Hepatocyte (in vitro differentiated cells): ENCODE data around the gene STK32A.

Experiments used
- EZH2phosphoT487 ChIP-seq: fragments of 200-600 bp; sonication (generic); IDR thresholded peaks from one replicate; pipeline ENCODE4 v1.6.1; 2018; ENCODE audit warnings: antibody characterized with exemption, mild to moderate bottlenecking, low read depth, moderate library complexity; ENCODE audit not compliant: unreplicated experiment, severe bottlenecking
- TF ChIP-seq, protein P1 (sequence below): fragments of 200-600 bp; sonication (generic); IDR thresholded peaks from 2 replicates; pipeline ENCODE4 v1.5.1; 2016; ENCODE audit warnings: antibody characterized with exemption, mild to moderate bottlenecking; ENCODE audit not compliant: poor library complexity

DNA sequence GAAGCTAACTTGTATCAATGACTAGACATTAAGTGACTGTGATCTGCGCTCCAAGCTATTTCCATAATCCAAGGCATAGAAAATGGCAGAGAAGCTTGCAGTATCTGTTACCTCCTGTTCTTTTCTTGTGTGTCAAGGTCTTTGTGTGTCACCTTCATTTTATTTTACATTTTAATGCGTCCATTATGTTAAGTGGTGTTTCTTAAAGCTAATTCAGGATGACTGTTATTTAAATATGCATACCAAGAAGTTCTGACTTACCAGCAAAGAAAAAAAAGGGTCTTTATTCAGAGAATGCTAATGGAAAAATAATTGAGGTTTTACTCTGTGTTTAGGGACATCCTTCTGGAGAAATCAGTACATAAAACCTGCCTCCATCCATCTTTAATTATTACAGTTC is 52.3 kb downstream of the STK32A start:
- TF ChIP-seq, protein P1, sequence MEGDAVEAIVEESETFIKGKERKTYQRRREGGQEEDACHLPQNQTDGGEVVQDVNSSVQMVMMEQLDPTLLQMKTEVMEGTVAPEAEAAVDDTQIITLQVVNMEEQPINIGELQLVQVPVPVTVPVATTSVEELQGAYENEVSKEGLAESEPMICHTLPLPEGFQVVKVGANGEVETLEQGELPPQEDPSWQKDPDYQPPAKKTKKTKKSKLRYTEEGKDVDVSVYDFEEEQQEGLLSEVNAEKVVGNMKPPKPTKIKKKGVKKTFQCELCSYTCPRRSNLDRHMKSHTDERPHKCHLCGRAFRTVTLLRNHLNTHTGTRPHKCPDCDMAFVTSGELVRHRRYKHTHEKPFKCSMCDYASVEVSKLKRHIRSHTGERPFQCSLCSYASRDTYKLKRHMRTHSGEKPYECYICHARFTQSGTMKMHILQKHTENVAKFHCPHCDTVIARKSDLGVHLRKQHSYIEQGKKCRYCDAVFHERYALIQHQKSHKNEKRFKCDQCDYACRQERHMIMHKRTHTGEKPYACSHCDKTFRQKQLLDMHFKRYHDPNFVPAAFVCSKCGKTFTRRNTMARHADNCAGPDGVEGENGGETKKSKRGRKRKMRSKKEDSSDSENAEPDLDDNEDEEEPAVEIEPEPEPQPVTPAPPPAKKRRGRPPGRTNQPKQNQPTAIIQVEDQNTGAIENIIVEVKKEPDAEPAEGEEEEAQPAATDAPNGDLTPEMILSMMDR, result no peak
- TF ChIP-seq EZH2phosphoT487, result no peak
